Esophagus mucosa (tissue), 1 donor: ENCODE data around the gene TP53TG5. TPM values are rescaled to one million over a fixed set of nuclear protein-coding genes. Genes with fewer than 3 reads are reported as not detected.

Experiments
- ATAC-seq: fragments of 200-7000 bp; cut with Tn5 transposase; one replicate; pipeline ENCODE4 v1.9.1; 2020
- total RNA-seq: library from RNA; stranded (reverse); gene quantifications from one replicate; pipeline ENCODE4 v1.2.4, GENCODE V29; 2023
- donor health status: DM: yes; HTN: yes; CAD: no.

TP53TG5 gene
- total RNA-seq, 1 donor from 2014 or later, result 0.36 TPM

GRCh38 chr20:45322952-45323383 is 55.2 kb downstream of the TP53TG5 start:
- peak; percentile 42 for ATAC-seq

Other genes with a start within 250 kb of the TP53TG5 start
- 1,694 TPM for gene PI3, start 203.4 kb downstream of the TP53TG5 start, total RNA-seq
- not detected for gene SEMG1, start 171.3 kb downstream of the TP53TG5 start, total RNA-seq
- not detected for gene SEMG2, start 157.0 kb downstream of the TP53TG5 start, total RNA-seq
- gene SLPI, start 123.8 kb downstream of the TP53TG5 start, total RNA-seq, result 864 TPM
- gene RBPJL, start 71.5 kb downstream of the TP53TG5 start, total RNA-seq, result not detected
- 0.16 TPM for gene MATN4, start 70.0 kb downstream of the TP53TG5 start, total RNA-seq
- 99.1 TPM for gene SDC4, start 29.9 kb downstream of the TP53TG5 start, total RNA-seq
- gene SYS1, start 15.2 kb downstream of the TP53TG5 start, total RNA-seq, result 13.7 TPM
- 22.6 TPM for gene DBNDD2, start 30.0 kb upstream of the TP53TG5 start, total RNA-seq
- 43.0 TPM for gene PIGT, start 37.8 kb upstream of the TP53TG5 start, total RNA-seq
- 37.9 TPM for gene WFDC2, start 91.4 kb upstream of the TP53TG5 start, total RNA-seq
- not detected for gene SPINT3, start 137.3 kb upstream of the TP53TG5 start, total RNA-seq
- gene WFDC6, start 161.2 kb upstream of the TP53TG5 start, total RNA-seq, result not detected
- gene EPPIN, start 169.1 kb upstream of the TP53TG5 start, total RNA-seq, result not detected
- gene WFDC8, start 201.0 kb upstream of the TP53TG5 start, total RNA-seq, result not detected